NCI-H1417 (cell line): Measurements from ENCODE around the gene SLC26A1.
A peak's percentile ranks its signal among the peaks of the same experiment; 100 is the strongest.
"Not testable (repeated sequence)": the region's sequence is repeated elsewhere in the genome, so short reads cannot be mapped to it uniquely, and the experiment has no call there.

Experiments
- DNase-seq, 3 experiments: peaks; one replicate each; lab custom pipeline; 2025; lab: John Stamatoyannopoulos, UW

Gene SLC26A1

GRCh38 chr4:954211-955020, 38.8 kb downstream of the SLC26A1 start:
- DNase-seq = no peak

GRCh38 chr4:953574-953915, 39.7 kb downstream of the SLC26A1 start:
- DNase-seq = no peak

- DNase-seq = no peak
Observed at GRCh38 chr4:952881-953573, 40.2 kb downstream of the SLC26A1 start.

- DNase-seq = no peak
Observed at GRCh38 chr4:951594-952468, 41.4 kb downstream of the SLC26A1 start.

- no peak for DNase-seq
Observed at GRCh38 chr4:951186-951585, 42.0 kb downstream of the SLC26A1 start.

- DNase-seq = no peak
Observed at GRCh38 chr4:950136-951020, 42.8 kb downstream of the SLC26A1 start.

GRCh38 chr4:949656-950055, 43.5 kb downstream of the SLC26A1 start:
- DNase-seq = no peak

- no peak for DNase-seq
Observed at GRCh38 chr4:948936-949300, 44.3 kb downstream of the SLC26A1 start.

GRCh38 chr4:948101-948935, 44.9 kb downstream of the SLC26A1 start:
- DNase-seq = no peak

- DNase-seq = no peak
Observed at GRCh38 chr4:947491-947971, 45.7 kb downstream of the SLC26A1 start.

GRCh38 chr4:946517-947471, 46.4 kb downstream of the SLC26A1 start:
- DNase-seq = no peak

- DNase-seq = no peak
Observed at GRCh38 chr4:946103-946450, 47.1 kb downstream of the SLC26A1 start.

GRCh38 chr4:945274-946102, 47.7 kb downstream of the SLC26A1 start:
- DNase-seq = peak in 2 of 3 experiments; percentile 34 to 56

- not testable (repeated sequence) for DNase-seq
Observed at GRCh38 chr4:939508-939907, 53.7 kb downstream of the SLC26A1 start.
